GM21619 (cell line): ENCODE data around the gene DTL.
A peak's percentile ranks its signal among the peaks of the same experiment; 100 is the strongest.
"Not testable (repeated sequence)": the region's sequence is repeated elsewhere in the genome, so short reads cannot be mapped to it uniquely, and the experiment has no call there.

ENCODE experiments used
- ATAC-seq: cut with Tn5 transposase; IDR thresholded peaks from one replicate; pipeline ENCODE4 v1.9.1; 2021; ENCODE audit not compliant: unreplicated experiment

Gene DTL, protein sequence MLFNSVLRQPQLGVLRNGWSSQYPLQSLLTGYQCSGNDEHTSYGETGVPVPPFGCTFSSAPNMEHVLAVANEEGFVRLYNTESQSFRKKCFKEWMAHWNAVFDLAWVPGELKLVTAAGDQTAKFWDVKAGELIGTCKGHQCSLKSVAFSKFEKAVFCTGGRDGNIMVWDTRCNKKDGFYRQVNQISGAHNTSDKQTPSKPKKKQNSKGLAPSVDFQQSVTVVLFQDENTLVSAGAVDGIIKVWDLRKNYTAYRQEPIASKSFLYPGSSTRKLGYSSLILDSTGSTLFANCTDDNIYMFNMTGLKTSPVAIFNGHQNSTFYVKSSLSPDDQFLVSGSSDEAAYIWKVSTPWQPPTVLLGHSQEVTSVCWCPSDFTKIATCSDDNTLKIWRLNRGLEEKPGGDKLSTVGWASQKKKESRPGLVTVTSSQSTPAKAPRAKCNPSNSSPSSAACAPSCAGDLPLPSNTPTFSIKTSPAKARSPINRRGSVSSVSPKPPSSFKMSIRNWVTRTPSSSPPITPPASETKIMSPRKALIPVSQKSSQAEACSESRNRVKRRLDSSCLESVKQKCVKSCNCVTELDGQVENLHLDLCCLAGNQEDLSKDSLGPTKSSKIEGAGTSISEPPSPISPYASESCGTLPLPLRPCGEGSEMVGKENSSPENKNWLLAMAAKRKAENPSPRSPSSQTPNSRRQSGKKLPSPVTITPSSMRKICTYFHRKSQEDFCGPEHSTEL

DNA sequence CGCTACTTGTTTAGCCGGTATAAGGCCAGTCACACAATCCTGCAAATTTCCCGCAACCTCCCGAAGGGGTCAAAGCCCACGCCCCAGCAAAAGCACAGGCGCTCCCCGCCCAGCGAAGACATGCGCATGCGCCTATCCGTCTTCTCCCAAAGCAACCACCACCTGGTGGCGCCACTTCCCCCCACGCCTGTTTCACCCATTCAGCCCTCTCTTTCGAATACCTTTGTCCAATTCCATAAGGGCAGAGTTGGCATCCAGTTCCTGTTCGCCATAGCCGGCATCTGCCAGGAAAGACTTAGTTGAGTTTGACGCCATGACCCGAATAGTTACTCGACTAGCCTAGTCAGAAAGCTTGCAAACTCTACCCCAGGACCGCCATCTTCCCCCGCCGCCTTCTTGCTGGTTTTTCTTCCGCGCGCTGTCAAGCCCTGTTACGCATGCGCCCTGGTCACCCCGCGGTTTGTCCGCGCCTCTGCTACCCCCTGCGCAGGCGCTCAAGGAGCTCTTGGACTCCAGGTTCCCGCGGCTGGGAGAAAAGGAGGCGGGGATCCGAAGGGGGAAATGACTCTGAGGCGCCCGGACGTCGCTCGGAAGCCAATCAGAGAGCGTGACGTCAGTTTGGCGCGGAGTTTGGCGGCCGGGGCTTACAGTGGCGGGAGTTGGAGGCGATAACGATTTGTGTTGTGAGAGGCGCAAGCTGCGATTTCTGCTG lies at the start of gene DTL, which contains the start of gene INTS7:
Gene DTL, plus strand, starts transcription at position 626 of the 712 bp plus-strand sequence. CDS start 143 bp downstream, outside the sequence.
Gene INTS7, minus strand, starts transcription at position 435 of the 712 bp plus-strand sequence. Its CDS starts 120 bp downstream, at position 315.
- peak; percentile 75 for ATAC-seq

DNA sequence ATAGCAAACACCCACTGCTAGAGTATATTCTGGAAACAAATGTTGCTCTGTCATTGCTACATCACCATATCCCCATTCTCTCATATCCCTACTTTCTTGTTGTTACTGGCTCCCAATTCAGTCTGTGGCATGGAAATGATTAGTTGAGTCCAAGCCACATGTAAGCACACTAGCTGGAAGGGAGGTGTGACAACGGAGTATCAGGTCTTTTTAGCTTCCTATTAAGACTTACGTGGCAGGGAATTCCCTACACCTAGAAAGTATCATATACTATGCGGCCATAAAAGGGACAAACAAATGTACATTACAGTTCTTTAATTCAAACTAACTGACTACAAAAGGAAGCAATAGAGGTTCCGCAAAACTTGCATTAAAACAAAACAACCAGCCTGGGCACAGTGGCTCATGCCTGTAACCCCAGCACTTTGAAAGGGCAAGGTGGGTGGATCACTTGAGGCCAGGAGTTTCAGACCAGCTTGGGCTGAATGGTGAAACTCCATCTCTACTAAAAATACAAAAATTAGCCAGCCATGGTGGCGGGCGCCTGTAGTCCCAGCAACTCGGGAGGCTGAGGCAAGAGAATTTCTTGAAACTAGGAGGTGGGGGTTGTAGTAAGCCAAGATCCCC lies 48.8 kb upstream of the DTL start:
- no peak for ATAC-seq

DNA sequence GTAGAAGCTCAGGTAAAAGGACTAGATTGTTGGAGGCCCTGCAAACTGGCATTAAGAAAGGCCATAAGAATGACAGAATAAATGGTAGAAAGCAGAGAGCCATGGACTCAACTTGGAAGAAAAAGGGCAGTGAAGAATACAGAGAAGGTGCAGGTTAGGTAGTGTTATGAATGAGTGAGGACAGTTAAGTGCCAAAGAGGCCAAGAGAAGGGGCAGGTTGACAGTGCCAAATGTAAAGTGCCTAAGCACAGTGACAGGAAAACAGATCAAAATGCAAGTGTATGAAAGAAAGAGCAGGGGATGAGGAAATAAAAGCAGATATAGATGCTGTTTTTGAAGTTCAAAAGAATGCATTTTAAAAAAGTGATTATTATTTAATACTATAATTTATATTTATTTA lies 43.9 kb upstream of the DTL start:
- ATAC-seq = no peak

DNA sequence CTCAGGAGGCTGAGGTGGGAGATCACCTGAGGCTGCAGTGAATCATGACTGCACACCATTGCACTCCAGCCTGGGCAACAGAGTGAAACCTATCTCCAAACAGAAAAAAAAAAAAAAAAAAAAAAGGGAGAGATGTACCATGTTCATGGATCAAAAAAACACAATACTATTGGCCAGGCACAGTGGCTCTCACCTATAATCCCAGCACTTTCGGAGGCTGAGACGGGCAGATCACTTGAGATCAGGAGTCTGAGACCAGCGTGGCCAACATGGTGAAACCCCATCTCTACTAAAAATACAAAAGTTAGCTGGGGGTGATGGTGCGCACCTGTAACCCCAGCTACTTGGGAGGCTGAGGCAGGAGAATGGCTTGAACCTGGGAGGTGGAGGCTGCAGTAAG lies 38.1 kb upstream of the DTL start:
- ATAC-seq = not testable (repeated sequence)

DNA sequence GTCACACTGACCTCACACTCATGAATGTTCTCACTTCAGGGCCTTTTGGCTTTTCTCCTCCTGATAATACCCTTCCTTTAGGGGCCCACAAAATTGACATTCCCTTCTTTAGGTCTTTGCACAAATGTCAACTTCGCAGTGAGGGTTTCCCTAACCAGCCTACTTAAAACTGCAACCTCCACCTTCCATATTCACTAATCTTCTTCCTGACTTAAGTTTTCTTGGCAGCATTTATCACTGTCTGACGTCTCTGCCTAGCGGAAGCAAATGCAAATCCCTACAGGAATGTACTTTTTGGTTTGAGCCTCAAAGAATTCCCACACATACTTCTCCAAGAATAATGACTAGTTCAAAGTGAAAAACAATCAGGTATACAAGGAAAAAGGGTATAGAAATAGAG lies 33.0 kb upstream of the DTL start:
- ATAC-seq = no peak

DNA sequence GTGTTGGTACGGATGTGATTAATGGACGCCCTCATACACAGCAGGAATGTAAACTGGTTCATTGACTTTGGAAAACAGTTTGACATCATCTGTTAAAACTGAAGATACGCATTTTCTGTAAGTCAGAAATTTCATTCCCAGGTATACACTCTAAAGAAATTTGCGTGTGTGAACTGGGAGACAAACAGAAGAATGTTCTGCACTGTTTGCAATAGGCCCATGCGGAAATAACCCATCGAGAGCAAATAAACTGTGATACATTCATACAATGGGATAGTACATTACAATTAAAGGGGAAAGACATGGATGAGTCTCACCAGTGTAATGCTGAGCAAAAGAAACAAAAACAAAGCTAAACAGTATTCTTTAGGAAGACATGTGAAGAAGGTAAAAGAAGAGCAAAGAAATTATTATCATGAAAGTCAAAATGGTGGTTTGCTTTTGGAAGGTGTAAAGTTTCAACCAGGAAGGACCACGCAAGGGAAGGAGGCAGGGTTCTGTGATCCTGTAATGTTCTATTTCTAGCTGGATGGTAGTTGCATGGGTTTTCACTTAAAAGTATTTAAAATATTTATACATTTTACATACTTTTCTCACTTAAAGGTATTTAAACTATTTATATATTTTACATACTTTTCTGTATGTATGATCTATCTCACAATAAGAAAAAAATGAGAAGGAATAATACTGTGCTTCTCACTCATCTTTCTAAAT lies 30.5 kb upstream of the DTL start:
- ATAC-seq = no peak

DNA sequence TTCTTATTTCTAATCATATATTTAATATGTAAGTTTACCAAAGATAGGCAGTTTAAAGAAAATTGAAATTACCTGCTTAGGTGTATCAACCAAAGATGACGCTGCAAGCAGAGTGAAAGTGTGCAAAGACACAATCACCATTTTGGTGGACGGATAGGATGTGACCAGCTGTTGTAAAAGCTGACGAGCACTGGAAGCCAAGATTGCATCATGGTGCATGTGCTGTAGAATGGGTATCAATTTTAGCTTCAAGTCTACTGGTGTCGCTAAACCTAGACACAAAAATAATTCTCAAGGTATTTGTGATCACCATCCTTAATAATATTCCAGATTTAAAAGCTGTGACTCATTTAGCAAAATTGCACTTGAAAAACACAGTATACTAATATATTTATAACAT lies 28.4 kb upstream of the DTL start:
- no peak for ATAC-seq

DNA sequence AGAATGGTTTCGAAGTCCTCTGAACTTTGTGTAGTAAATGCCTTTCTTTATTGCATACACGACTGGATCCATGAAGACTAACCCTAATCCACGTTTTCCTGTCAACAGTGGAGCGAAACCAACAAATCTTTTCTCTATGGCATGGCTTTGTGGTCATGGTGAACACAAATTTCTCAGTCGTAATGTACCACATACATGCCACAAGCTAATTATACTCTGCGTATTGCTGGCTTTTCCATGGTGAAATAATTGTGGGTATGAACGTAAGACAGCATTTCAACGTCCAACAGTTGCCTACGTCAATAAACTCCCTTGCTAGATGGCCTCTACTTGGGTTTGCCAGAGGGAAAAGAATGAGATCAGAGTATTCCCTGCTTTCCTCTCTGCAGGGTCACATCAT lies 27.7 kb upstream of the DTL start:
- ATAC-seq = no peak

DNA sequence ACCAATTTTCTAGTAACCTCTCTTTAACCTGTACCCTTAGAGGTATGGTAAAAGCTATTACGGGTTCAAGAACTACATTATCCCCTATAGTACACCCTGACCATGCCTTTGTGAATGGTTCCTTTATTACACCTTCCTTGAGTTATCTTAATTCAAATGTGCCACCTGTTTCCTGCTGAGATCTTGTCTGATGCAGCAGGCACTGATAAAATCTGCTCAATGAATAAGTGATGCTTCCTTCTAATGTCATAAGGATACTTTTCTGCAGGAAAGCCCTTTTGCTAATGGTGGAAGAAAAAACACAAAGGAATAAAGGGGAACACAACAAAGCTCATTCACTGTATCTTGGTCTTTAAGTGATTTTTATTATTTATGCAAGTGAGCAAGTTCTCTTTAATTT lies 26.0 kb upstream of the DTL start:
- no peak for ATAC-seq

DNA sequence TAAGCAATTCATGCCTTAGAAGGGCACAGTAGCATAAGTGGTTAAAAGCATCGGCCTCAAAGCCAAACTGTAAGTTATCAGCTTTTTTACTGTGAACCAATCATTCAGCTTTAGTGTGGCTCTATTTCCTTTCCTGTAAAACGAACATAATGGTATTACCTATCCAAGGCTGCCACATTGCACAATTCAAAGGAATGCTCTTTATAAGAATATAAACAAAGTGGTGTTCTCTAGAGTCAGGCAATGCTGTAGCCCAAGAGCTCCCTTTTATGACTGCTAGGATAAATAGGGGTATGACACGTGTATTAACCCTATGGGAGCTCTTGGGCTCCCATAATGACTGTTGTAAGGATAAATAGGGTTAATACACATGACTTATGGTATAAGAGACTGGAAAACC lies 25.5 kb upstream of the DTL start:
- ATAC-seq = no peak

DNA sequence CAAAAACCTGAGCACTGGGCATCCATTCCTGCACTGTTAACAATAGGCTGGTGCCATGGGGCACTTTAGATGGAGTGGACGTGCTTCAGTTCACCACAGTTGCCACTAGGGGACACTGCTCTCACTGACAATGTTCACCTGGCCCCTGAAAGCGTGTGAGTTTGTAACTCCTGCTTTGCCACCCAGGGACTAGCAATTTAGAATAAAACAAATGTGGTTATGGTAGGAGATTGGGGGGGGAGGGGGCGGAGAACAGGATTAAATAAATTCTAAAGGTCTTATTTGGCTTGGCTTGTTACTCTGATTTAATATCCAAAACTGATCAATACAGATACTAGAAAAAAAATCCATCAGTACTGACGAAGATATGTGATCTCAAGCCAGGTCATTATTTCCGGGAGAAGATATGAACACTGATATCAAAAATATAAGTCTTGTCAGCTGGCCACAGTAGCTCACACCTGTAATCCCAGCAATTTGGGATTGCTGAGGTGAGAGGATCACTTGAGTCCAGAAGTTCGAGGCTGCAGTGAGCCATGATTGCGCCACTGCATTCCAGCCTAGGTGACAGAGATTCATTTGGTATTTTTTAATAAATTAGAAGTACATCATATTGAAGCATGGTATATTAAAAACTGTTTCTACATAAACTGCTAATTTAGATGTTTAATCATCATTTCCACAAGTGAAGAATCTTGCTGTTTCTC lies 23.4 kb upstream of the DTL start:
- ATAC-seq = peak; percentile 97

DNA sequence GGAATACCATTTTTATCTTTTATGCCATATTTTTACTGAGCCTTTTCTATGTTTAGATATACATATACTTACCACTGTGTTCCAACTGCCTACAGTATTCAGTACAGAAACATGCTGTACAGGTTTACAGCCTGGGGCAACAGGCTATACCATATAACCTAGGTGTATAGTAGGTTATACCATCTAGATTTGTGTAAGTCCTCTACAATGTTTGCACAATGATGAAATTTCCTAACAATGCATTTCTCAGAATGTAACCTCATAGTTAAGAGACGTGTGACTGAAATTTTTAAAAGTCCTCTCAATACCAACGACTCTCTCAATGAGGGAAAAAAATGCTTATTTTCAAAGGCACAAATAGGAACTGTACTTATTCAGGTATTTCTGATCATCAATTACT lies 21.9 kb upstream of the DTL start:
- ATAC-seq = no peak

DNA sequence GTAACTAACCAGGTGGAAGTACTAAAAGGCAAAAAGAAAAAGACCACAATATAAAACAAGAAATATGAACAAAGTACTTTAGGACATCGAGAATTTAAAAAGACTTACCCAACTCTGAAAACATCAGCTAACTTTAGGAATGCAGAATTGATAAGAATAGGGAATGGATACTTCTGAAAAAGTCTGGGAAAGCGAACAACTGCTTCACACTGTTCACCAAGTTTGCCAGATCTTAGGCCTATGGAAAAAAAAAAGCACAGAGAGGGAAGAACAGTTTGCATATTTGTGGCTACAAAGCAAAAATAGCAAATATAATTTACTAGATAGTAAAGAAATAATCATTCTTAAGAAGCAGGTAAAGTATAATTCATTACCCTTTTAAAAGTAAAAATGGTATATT lies 14.6 kb upstream of the DTL start:
- no peak for ATAC-seq

DNA sequence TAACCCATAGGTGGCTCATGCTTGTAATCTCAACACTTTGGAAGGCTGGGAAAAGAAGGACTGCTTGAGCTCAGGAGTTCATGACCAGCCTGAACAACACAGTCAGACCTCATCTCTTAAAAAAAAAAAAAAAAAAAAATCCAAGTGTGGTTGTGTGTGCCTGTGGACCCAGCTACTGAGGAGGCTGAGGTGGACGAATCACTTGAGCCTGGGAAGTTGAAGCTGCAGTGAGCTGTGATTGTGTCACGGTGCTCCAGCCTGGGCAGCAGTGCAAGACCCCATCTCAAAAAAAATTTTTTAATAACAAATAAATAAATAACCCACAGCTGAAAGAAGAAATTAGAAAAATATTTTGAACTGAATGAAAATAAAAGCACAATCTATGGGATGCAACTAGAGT lies 14.0 kb upstream of the DTL start:
- no peak for ATAC-seq

DNA sequence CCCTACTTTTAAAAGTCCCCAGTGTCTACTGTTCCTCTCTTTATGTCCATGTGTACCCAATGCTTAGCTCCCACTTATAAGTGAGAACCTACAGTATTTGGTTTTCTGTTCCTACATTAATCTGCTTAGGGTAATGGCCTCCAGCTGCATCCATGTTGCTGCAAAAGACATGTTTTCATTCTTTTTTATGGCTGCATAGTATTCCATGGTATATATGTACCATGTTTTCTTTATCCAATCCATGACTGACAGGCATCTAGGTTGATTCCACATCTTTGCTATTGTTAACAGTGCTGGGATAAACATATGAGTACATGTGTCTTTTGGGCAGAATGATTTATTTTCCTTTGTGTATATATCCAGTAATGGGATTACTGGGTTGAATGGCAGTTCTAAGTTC lies 12.6 kb upstream of the DTL start:
- not testable (repeated sequence) for ATAC-seq

DNA sequence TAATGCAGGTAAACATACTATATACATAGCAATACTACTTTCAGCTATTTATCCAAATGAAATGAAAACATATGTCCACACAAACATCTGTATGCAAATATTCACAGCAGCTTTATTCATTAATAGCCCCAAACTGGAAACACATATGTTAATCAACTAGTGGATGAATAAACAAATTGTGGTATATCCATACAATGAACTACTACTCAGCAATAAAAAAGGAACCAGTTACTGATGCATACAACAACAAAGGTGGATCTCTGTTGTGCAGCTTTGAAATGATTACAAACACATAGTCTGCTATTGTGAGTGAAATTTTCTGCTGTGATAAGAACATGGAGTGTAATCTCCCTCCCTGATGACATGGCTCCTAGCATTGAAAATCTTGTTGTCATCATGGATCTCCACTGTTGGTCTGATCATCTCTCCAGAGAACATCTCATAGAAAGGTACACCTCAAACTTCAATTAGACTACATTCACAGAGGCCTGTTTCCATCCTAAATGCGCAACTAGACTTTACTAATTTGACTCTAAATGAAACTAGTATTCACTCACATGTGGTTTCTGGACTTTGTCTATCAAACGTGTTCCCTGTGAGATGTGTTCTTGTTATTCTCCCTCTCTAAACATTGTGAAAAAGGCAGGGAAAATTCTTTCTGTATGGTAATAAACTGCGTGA lies 10.9 kb upstream of the DTL start:
- ATAC-seq = no peak

DNA sequence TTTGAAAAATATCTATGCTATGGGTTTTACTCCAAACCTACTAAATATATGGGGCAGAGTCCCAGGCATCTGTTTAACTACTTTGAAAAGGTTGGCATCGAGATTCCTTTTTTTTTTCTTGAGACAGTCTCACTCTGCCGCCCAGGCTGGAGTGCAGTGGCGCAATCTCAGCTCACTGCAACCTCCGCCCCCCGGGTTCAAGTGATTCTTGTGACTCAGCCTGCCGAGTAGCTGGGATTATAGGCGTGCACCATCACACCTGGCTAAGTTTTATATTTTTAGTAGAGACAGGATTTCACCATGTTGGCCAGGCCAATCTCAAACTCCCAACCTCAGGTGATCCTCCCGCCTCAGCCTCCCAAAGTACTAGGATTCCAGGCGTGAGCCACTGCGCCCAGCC lies 7.8 kb upstream of the DTL start:
- ATAC-seq = not testable (repeated sequence)

DNA sequence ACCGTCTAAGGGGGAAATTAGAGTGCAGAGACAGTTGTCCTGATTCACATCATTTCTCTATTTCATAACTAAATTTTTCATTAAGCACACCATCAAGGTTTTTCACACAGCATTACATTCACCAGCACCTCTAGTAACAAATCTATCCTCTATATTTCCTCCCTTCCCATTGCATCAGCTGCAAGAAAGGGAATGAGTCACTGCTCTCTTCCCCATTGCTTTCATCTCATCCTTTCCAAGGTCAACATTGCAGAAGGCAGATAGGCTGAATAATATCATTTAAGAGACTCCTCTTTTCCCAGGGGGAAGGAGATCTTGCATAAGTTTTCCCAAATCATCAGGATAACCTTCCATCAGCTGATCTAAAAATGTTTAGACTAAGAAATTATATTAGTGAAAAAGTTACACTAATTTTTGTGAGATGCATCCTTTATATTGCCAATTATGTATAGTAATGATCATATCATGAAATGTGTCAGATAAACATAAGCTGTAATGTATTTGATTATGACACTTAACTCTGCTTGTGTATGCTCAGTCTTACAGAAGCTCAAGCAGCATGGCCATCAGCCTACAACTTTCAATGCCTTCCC lies 4.5 kb upstream of the DTL start:
- ATAC-seq = no peak

DNA sequence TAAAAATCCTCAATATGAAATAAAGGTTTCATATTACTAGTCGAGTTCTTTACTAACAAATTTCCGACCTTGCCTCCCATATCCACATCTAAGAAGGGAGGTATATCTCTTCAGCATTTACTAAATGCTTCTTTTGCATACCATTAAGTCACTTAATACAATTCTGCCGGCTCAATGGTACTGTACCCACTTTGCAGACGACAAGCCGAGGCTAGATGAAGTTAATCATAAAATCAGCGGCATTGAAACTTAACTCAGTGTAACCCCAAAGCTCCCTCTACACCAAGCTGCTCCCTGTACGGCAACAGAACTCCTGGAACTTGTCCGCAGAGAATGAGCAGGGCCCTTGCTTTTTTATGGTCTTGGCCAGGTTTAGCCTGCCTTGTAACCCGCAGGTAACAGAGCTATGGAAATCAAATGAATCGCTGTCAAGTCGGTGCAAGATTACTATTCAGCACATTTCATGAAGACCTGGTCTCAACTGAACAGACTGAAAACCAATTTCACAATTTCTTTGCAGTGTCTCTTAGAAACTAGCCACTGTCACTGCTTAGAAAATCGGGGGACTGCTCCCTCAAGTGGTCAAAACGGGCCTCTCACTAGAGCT lies 929 bp upstream of the DTL start:
- ATAC-seq = peak; percentile 4
